Astrocyte (in vitro differentiated cells and primary cell): Measurements from ENCODE around the gene SLC33A1.

Experiments used
- EZH2 ChIP-seq: IDR thresholded peaks from 2 replicates; pipeline ENCODE4 v1.6.1; 2012; ENCODE audit warnings: mild to moderate bottlenecking, low read length, inconsistent platforms; ENCODE audit not compliant: insufficient read depth
- TF ChIP-seq, protein P1 (sequence below): IDR thresholded peaks from 2 replicates; pipeline ENCODE4 v1.5.1; 2011; ENCODE audit warnings: low read depth, mild to moderate bottlenecking, inconsistent platforms, low read length, moderate library complexity; ENCODE audit not compliant: insufficient read depth

DNA sequence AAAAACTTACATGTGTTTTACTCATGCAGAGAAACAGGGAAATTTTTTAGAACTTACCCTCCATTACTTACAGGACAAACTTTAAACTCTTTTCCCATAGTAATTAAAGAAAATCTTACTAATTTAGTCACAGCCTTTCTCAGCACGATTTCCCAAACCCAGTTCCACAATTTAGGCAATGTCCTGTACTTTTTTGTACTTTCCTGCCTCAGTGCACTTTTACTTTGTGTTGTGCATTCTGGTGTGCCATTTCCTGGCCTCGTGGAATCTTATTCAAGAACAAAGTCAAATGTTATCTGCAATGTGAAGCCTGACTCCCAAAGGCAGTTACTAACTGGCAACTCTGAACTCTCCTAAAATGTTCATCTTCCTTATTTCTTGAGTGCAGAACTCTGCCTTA lies 1.9 kb downstream of the SLC33A1 start:
- TF ChIP-seq, protein P1, sequence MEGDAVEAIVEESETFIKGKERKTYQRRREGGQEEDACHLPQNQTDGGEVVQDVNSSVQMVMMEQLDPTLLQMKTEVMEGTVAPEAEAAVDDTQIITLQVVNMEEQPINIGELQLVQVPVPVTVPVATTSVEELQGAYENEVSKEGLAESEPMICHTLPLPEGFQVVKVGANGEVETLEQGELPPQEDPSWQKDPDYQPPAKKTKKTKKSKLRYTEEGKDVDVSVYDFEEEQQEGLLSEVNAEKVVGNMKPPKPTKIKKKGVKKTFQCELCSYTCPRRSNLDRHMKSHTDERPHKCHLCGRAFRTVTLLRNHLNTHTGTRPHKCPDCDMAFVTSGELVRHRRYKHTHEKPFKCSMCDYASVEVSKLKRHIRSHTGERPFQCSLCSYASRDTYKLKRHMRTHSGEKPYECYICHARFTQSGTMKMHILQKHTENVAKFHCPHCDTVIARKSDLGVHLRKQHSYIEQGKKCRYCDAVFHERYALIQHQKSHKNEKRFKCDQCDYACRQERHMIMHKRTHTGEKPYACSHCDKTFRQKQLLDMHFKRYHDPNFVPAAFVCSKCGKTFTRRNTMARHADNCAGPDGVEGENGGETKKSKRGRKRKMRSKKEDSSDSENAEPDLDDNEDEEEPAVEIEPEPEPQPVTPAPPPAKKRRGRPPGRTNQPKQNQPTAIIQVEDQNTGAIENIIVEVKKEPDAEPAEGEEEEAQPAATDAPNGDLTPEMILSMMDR = no peak
- no peak for TF ChIP-seq EZH2
